Measurements from ENCODE around the gene MPO. TPM values are rescaled to one million over a fixed set of nuclear protein-coding genes. Genes with fewer than 3 reads are reported as not detected.

The MPO gene
- total and polyA plus RNA-seq, 2 experiments from 2014 or later: not detected

DNA sequence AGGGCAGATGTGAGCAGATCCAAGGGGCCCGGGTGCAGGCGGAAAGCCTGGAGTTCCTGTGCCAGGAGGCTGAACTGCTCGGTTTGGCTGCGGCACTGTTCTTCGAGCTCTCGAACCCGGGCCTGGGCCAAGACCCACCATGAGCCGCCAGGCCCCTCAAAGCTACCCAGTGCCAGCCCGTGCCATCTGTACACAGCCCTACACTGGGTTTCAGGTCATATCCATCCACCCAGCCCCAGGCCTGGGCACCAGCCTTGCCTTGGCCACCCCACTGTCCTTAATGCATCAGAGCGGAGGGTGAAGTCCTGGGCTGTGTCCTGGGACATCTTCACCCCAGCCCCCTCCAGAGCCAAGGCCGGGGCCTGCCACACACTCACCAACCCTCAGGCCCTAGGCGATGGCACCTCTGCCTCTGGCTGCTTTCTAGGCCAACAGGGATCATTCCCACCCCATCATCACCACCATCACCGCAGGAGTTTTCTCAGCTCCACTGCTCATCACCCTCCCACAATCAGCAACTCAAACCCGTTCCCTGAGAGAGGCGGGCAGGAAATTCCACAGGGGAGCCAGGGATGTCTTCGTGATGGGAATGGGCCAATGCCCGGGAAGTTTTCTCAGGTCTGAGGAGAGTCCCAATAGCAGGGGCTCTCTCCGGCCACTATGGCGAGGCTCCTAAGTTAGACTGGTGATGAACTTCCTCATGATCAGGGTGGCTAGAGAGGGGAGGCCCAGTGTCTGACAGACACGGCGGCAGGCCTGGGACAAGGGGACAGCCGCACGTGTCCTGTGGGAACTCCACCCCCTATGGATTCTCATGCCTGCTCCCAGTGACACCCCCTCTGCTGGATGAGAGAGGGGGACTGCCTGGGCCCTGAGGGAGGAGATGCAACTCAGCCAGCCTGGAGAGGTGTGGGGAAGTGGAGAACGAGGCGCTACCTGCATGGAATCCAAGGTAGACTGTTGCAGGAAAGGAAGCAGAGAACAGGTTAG lies 38.7 kb upstream of the MPO start:
- in situ Hi-C loops (cut with MboI): no loop called here

DNA sequence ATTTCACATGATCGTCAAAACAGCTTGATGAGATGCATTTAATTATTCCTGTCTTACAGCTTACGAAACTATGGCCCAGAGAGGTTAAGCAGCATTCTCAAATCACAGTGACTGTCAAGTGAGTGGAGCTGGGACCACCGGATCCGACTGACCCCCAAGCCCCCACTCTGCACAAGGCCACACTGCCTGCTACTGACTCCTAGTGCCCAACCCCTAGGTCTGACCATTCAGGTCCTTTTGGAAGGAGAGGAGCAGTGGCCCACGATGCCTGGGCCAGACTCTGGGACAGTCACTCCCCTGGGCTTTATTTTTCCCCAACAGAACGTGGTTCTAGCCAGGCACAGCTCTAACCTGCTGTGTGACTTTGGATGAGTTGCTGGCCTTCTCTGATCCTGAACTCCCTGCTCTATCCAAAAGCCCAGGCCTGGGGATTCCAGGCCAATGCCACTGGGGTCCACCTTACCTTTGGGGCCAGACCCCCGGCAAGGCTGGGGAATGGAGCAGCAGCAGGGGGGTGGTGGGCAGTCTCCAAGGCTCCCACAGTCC lies 38.0 kb upstream of the MPO start:
- no peak overlapping the region for H2AFZ ChIP-seq
- no peaks in the 10 kb centered on the region for H4K20me1 ChIP-seq (ENCODE audit: insufficient read depth)
- WGBS, 2 experiments (ENCODE audit: low coverage in 1 of 2, low lambda C conversion rate in 2 of 2, missing lambda C conversion rate in 2 of 2): 66 to 74% methylated on average over 7 of the region's 7 CpGs
- in situ Hi-C loops (cut with MboI): no loop called here
- TF ChIP-seq EZH2phosphoT487 (IDR thresholded peaks at IDR 0.05; ENCODE audit: insufficient read depth, low read depth) (no peak), EZH2 (IDR thresholded peaks at IDR 0.05; ENCODE audit: insufficient read depth, poor library complexity, severe bottlenecking) (no peak)
- no peaks in the 10 kb centered on the region for H3K79me2 ChIP-seq (ENCODE audit: insufficient read depth)
- H3K27me3 ChIP-seq (replicated peaks; ENCODE audit: insufficient read depth): no peaks in the 10 kb centered on the region
- H3K36me3 ChIP-seq (ENCODE audit: low read depth): no peaks in the 10 kb centered on the region
- H3K4me1 ChIP-seq (ENCODE audit: insufficient read depth): no peaks in the 10 kb centered on the region
- H3K9ac ChIP-seq: no peak overlapping the region
- no peaks in the 10 kb centered on the region for H3K9me2 ChIP-seq (ENCODE audit: insufficient read depth)
- H3K4me2 ChIP-seq (ENCODE audit: unreplicated experiment): no peak overlapping the region
- no peak for DNase-seq
- no peaks in the 10 kb centered on the region for H3F3A ChIP-seq (ENCODE audit: insufficient read depth)
- H3K27ac ChIP-seq: no peak overlapping the region
- H3K4me3 ChIP-seq: no peak overlapping the region
- H3K9me3 ChIP-seq (ENCODE audit: low read depth): no peaks in the 10 kb centered on the region

More for the DNA sequence above, 38.7 kb upstream of the MPO start:
- Histone ChIP-seq H3K4me3 (no peak overlapping the region), H3K36me3 (ENCODE audit: low read depth) (no peaks in the 10 kb centered on the region), H3K9me2 (ENCODE audit: insufficient read depth) (no peaks in the 10 kb centered on the region), H3K9me3 (ENCODE audit: low read depth) (no peaks in the 10 kb centered on the region), H3K27ac (no peak overlapping the region), H3K27me3 (replicated peaks; ENCODE audit: insufficient read depth) (no peaks in the 10 kb centered on the region; the same call in 1 of the 2 replicates), H3K9ac (no peak overlapping the region), H3F3A (ENCODE audit: insufficient read depth) (no peaks in the 10 kb centered on the region), H2AFZ (no peak overlapping the region), H3K79me2 (ENCODE audit: insufficient read depth) (no peaks in the 10 kb centered on the region), H4K20me1 (ENCODE audit: insufficient read depth) (no peaks in the 10 kb centered on the region), H3K4me1 (ENCODE audit: insufficient read depth) (no peaks in the 10 kb centered on the region), H3K4me2 (ENCODE audit: unreplicated experiment) (no peak overlapping the region)
- DNase-seq: no peak
- TF ChIP-seq EZH2 (IDR thresholded peaks at IDR 0.05; ENCODE audit: insufficient read depth, poor library complexity, severe bottlenecking): no peak
- no peak for TF ChIP-seq EZH2phosphoT487 (IDR thresholded peaks at IDR 0.05; ENCODE audit: insufficient read depth, low read depth)
- WGBS, 2 experiments (ENCODE audit: low coverage in 1 of 2, low lambda C conversion rate in 2 of 2, missing lambda C conversion rate in 2 of 2): 74 to 81% methylated on average over 25 of the region's 25 CpGs

DNA sequence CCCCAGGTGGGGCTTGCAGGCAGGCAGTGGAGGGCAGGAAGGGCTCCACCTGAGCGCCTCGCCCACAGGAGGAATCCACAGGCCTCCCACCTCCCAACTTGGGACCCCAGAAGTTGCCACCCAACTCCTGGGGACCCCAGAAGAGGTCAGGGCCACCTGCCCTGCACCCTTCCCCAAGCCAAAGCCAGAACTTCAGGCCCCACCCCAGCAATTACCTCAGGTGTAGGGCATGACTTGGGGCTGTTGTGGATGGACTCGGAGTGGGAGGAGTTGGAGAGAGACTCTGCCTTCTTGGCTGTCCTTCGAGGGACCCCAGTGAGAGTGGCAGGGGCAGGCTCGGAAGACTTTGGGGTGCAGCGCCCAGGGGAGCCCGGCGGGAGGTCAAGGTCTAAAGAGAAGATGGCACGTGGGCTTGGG lies 37.3 kb upstream of the MPO start:
- H3K9me3 ChIP-seq (ENCODE audit: low read depth): no peaks in the 10 kb centered on the region
- H4K20me1 ChIP-seq (ENCODE audit: insufficient read depth): no peaks in the 10 kb centered on the region
- no peaks in the 10 kb centered on the region for H3K4me1 ChIP-seq (ENCODE audit: insufficient read depth)
- no peak overlapping the region for H3K9ac ChIP-seq
- DNase-seq: no peak
- H3K9me2 ChIP-seq (ENCODE audit: insufficient read depth): no peaks in the 10 kb centered on the region
- no peak overlapping the region for H3K27ac ChIP-seq
- H3K27me3 ChIP-seq (replicated peaks; ENCODE audit: insufficient read depth): no peaks in the 10 kb centered on the region
- no peaks in the 10 kb centered on the region for H3K36me3 ChIP-seq (ENCODE audit: low read depth)
- no peaks in the 10 kb centered on the region for H3F3A ChIP-seq (ENCODE audit: insufficient read depth)
- H3K4me2 ChIP-seq (ENCODE audit: unreplicated experiment): no peak overlapping the region
- no peaks in the 10 kb centered on the region for H3K79me2 ChIP-seq (ENCODE audit: insufficient read depth)
- TF ChIP-seq EZH2phosphoT487 (IDR thresholded peaks at IDR 0.05; ENCODE audit: insufficient read depth, low read depth) (no peak), EZH2 (IDR thresholded peaks at IDR 0.05; ENCODE audit: insufficient read depth, poor library complexity, severe bottlenecking) (no peak)
- no peak overlapping the region for H2AFZ ChIP-seq
- WGBS, 2 experiments (ENCODE audit: low coverage in 1 of 2, low lambda C conversion rate in 2 of 2, missing lambda C conversion rate in 2 of 2): 78 to 80% methylated on average over 9 of the region's 9 CpGs
- in situ Hi-C loops (cut with MboI): no loop called here
- H3K4me3 ChIP-seq: no peak overlapping the region

DNA sequence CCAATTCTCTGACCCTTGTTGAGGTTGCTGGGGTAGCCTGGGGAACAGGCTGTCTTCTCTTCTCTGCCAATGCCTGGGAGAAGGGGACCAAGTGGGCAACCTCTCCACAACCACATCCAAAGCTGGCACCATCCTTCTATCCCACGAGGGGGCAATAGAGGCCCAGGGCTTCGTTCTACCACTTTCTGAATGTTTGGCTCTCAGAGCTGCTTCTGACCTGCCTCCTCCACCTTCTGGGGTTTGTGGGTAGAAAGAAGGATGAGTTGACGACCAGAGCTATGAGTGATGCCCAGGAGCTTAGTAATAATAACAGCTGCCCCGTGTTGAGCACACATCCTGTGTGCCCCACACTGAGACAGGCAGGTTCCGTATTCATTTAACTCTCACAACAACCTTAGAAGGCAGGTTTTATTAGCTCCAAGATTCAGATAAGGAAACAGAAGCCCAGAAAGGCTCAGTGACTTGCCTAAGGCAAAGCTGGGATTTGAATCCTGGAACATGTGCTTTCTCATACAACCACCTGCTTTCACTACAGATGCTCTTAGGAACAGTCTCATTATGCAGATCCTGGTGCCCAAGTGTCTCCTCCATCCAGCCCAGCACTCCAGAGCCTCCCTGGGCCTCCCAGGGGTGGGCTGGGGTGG lies 36.8 kb upstream of the MPO start:
- no peak overlapping the region for H3K4me2 ChIP-seq (ENCODE audit: unreplicated experiment)
- TF ChIP-seq EZH2 (IDR thresholded peaks at IDR 0.05; ENCODE audit: insufficient read depth, poor library complexity, severe bottlenecking) (no peak), EZH2phosphoT487 (IDR thresholded peaks at IDR 0.05; ENCODE audit: insufficient read depth, low read depth) (no peak)
- DNase-seq: peak; percentile 78
- no peaks in the 10 kb centered on the region for H3K4me1 ChIP-seq (ENCODE audit: insufficient read depth)
- no peaks in the 10 kb centered on the region for H3K9me2 ChIP-seq (ENCODE audit: insufficient read depth)
- no peaks in the 10 kb centered on the region for H3K27me3 ChIP-seq (replicated peaks; ENCODE audit: insufficient read depth)
- in situ Hi-C loops (cut with MboI): no loop called here
- no peaks in the 10 kb centered on the region for H3F3A ChIP-seq (ENCODE audit: insufficient read depth)
- H3K79me2 ChIP-seq (ENCODE audit: insufficient read depth): no peaks in the 10 kb centered on the region
- H3K9me3 ChIP-seq (ENCODE audit: low read depth): no peaks in the 10 kb centered on the region
- no peak overlapping the region for H3K27ac ChIP-seq
- H4K20me1 ChIP-seq (ENCODE audit: insufficient read depth): no peaks in the 10 kb centered on the region
- H3K9ac ChIP-seq: no peak overlapping the region
- 23 to 38% methylated on average over 5 of the region's 5 CpGs for WGBS, 2 experiments (ENCODE audit: low coverage in 1 of 2, low lambda C conversion rate in 2 of 2, missing lambda C conversion rate in 2 of 2)
- no peaks in the 10 kb centered on the region for H3K36me3 ChIP-seq (ENCODE audit: low read depth)
- no peak overlapping the region for H2AFZ ChIP-seq
- no peak overlapping the region for H3K4me3 ChIP-seq

All from GM23248 (cell line).